NCI-H345 (cell line): Measurements from ENCODE around the gene GPATCH2.
"Not testable (repeated sequence)": the region's sequence is repeated elsewhere in the genome, so short reads cannot be mapped to it uniquely, and the experiment has no call there.

Experiments
- DNase-seq: peaks from one replicate; lab custom pipeline; 2025; lab: John Stamatoyannopoulos, UW

Gene GPATCH2

GRCh38 chr1:217584286-217584811, 46.5 kb downstream of the GPATCH2 start:
- DNase-seq = not testable (repeated sequence)

GRCh38 chr1:217577336-217577735, 53.6 kb downstream of the GPATCH2 start:
- DNase-seq = no peak

GRCh38 chr1:217574265-217574949, 56.5 kb downstream of the GPATCH2 start:
- DNase-seq = no peak

GRCh38 chr1:217569021-217569420, 61.9 kb downstream of the GPATCH2 start:
- DNase-seq = no peak

GRCh38 chr1:217568200-217568599, 62.7 kb downstream of the GPATCH2 start:
- no peak for DNase-seq

- DNase-seq = no peak
These were observed 66.1 kb downstream of the GPATCH2 start for GRCh38 chr1:217564833-217565232.

GRCh38 chr1:217564207-217564606, 66.7 kb downstream of the GPATCH2 start:
- no peak for DNase-seq

- DNase-seq = no peak
These were observed 67.7 kb downstream of the GPATCH2 start for GRCh38 chr1:217563179-217563578.

GRCh38 chr1:217562229-217562878, 68.5 kb downstream of the GPATCH2 start:
- no peak for DNase-seq

GRCh38 chr1:217561446-217561845, 69.4 kb downstream of the GPATCH2 start:
- DNase-seq = no peak

- no peak for DNase-seq
These were observed 76.0 kb downstream of the GPATCH2 start for GRCh38 chr1:217554849-217555248.

- DNase-seq = no peak
These were observed 76.9 kb downstream of the GPATCH2 start for GRCh38 chr1:217553949-217554509.

- no peak for DNase-seq
These were observed 78.4 kb downstream of the GPATCH2 start for GRCh38 chr1:217552339-217552951.

- no peak for DNase-seq
These were observed 88.1 kb downstream of the GPATCH2 start for GRCh38 chr1:217542837-217543236.

- DNase-seq = no peak
These were observed 88.6 kb downstream of the GPATCH2 start for GRCh38 chr1:217542136-217542777.

- DNase-seq = no peak
These were observed 90.6 kb downstream of the GPATCH2 start for GRCh38 chr1:217540321-217540720.

GRCh38 chr1:217539510-217539909, 91.4 kb downstream of the GPATCH2 start:
- DNase-seq = no peak

- no peak for DNase-seq
These were observed 95.1 kb downstream of the GPATCH2 start for GRCh38 chr1:217535601-217536377.

- DNase-seq = no peak
These were observed 96.3 kb downstream of the GPATCH2 start for GRCh38 chr1:217534566-217534965.

GRCh38 chr1:217528271-217528670, 102.6 kb downstream of the GPATCH2 start:
- no peak for DNase-seq

GRCh38 chr1:217527151-217527550, 103.7 kb downstream of the GPATCH2 start:
- DNase-seq = no peak
